ENCODE results near the gene KIAA0825. TPM values are rescaled to one million over a fixed set of nuclear protein-coding genes. Genes with fewer than 3 reads are reported as not detected.

KIAA0825 gene
- total RNA-seq, 6 experiments from 2014 or later: 1.3 to 2.8 (median 1.7) TPM

DNA sequence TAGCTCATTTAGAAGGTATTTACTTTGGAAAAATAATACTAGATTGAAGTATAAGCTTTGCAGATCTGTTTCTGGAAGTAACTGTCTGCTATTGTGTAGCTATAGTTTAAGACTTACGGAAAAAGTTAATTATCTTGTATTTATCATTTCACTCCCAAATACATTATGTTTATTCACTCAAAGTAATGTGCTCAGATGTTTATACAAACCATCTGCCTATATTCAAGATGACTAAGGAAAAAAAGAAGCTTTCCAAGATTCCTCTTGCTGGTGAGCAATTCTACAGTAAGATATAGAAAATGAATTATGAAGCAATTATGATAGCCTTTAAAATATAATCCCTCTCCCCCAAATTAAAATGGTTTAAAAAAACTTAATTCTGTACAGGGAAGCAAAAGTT lies 137.9 kb downstream of the KIAA0825 start:
- no peak for DNase-seq
- no peaks in the 10 kb centered on the region for H3K27me3 Mint-ChIP-seq (ENCODE audit: insufficient read depth)
- no peaks in the 10 kb centered on the region for H3K4me1 Mint-ChIP-seq (ENCODE audit: low read depth)
- TF ChIP-seq, protein P1, sequence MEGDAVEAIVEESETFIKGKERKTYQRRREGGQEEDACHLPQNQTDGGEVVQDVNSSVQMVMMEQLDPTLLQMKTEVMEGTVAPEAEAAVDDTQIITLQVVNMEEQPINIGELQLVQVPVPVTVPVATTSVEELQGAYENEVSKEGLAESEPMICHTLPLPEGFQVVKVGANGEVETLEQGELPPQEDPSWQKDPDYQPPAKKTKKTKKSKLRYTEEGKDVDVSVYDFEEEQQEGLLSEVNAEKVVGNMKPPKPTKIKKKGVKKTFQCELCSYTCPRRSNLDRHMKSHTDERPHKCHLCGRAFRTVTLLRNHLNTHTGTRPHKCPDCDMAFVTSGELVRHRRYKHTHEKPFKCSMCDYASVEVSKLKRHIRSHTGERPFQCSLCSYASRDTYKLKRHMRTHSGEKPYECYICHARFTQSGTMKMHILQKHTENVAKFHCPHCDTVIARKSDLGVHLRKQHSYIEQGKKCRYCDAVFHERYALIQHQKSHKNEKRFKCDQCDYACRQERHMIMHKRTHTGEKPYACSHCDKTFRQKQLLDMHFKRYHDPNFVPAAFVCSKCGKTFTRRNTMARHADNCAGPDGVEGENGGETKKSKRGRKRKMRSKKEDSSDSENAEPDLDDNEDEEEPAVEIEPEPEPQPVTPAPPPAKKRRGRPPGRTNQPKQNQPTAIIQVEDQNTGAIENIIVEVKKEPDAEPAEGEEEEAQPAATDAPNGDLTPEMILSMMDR (IDR thresholded peaks at IDR 0.05): no peak
- no peak overlapping the region for H3K27ac Mint-ChIP-seq
- no peaks in the 10 kb centered on the region for H3K9me3 Mint-ChIP-seq
- H3K36me3 Mint-ChIP-seq (ENCODE audit: low read depth): no peaks in the 10 kb centered on the region
- no peak overlapping the region for H3K4me3 Mint-ChIP-seq

DNA sequence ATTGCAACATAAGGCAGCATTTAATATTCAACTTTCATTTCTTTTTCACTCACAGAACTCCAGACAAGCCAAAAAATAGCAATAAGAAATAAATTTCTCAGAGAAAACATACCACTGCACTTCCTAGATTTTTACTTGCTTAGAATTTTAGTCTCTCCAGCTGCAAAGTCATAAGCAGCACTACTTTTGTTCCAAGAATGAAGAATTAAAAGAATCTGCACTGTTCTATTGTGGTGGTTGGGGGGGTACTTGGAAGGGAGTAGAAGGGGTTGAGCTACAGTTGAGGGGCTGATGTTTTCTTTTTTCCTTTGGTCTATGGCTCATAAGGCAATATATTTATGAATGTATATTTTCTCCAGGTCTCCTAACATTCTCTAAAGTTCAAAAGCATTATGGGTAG lies 144.5 kb downstream of the KIAA0825 start:
- Mint-ChIP-seq H3K36me3 (ENCODE audit: low read depth) (no peaks in the 10 kb centered on the region), H3K4me3 (no peak overlapping the region), H3K27me3 (ENCODE audit: insufficient read depth) (no peaks in the 10 kb centered on the region), H3K4me1 (ENCODE audit: low read depth) (peaks cover 6% of the 10 kb centered on the region; the same call in 1 of the 2 replicates), H3K27ac (no peak overlapping the region), H3K9me3 (no peaks in the 10 kb centered on the region)
- TF ChIP-seq, protein P1 (IDR thresholded peaks at IDR 0.05): no peak
- DNase-seq: no peak

DNA sequence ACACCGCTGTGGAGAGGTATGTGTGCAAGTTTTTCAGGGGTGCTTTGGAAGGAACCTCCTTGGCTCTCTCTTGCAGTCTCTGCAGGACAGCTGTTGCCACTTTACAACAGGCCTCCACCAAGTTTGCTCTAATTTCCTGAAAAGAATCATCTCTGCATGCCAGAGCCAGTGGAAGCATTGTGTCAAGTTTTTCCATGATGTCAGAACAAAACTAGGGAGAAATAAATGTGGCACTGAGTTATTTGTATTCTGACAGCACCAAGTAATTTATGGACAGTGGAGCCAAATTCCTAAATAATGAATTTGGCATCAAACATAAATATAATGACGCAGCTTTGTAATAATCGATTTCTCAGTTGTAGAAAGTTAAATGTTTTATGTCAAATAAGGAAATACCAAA lies 146.9 kb downstream of the KIAA0825 start:
- DNase-seq: no peak
- TF ChIP-seq, protein P1 (IDR thresholded peaks at IDR 0.05): no peak
- no peaks in the 10 kb centered on the region for H3K27me3 Mint-ChIP-seq (ENCODE audit: insufficient read depth)
- no peaks in the 10 kb centered on the region for H3K36me3 Mint-ChIP-seq (ENCODE audit: low read depth)
- no peaks in the 10 kb centered on the region for H3K9me3 Mint-ChIP-seq
- H3K4me1 Mint-ChIP-seq (ENCODE audit: low read depth): peaks cover 6% of the 10 kb centered on the region; the same call in 1 of the 2 replicates
- H3K27ac Mint-ChIP-seq: no peak overlapping the region
- H3K4me3 Mint-ChIP-seq: no peak overlapping the region

DNA sequence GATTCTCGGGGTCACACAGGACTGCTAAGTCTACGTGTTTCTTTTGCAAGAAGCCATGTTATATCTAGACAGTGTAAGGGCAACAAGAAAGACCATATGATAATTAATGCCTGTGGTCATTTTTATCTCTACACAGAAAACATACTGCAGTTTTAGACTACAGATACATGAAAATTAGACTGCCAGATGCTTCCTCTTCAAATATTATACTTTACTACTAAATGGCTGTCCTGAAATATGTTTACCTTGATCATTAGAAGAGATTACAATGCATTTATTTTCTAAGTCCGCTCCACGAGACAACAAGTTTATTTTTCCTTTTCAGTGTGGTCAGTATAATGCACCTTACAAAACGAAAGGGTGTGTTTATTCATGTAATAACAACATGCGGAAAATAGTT lies 147.6 kb downstream of the KIAA0825 start:
- Mint-ChIP-seq H3K36me3 (ENCODE audit: low read depth) (no peaks in the 10 kb centered on the region), H3K27ac (no peak overlapping the region), H3K4me1 (ENCODE audit: low read depth) (peaks cover 6% of the 10 kb centered on the region; the same call in 1 of the 2 replicates), H3K4me3 (no peak overlapping the region), H3K9me3 (no peaks in the 10 kb centered on the region), H3K27me3 (ENCODE audit: insufficient read depth) (no peaks in the 10 kb centered on the region)
- TF ChIP-seq, protein P1 (IDR thresholded peaks at IDR 0.05): no peak
- no peak for DNase-seq

DNA sequence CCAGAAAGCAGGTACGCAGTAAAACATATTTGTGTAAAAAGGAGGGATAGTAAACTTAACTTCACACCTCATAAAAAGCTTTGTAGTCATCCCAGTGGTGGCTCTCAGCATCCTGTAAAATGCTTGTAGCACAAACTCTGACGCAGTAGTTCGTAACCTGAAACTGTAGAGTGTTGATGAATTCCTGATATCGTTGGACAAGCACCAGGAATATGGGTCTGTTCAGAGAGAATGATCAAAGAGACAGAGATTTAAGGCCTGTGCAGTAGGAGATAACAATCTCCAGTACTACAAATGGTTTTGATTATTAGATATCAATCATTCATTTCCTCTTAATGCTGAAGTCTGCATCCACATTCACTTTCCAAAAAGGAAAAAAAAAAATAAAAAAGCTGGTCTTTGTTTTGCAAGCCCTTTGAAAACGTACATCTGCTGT lies 148.5 kb downstream of the KIAA0825 start:
- Mint-ChIP-seq H3K9me3 (no peaks in the 10 kb centered on the region), H3K36me3 (ENCODE audit: low read depth) (no peaks in the 10 kb centered on the region), H3K27me3 (ENCODE audit: insufficient read depth) (no peaks in the 10 kb centered on the region), H3K27ac (no peak overlapping the region), H3K4me1 (ENCODE audit: low read depth) (peaks cover 6% of the 10 kb centered on the region; the same call in 1 of the 2 replicates), H3K4me3 (no peak overlapping the region)
- TF ChIP-seq, protein P1 (IDR thresholded peaks at IDR 0.05): no peak
- DNase-seq: peak; percentile 25
